ENCODE results near the gene WDR77.

Gene WDR77

GRCh38 chr1:111412839-111413238 is 36.2 kb downstream of the WDR77 start:
- TF ChIP-seq CTCF (IDR thresholded peaks at IDR 0.05): no peak

GRCh38 chr1:111407301-111407700 is 41.8 kb downstream of the WDR77 start:
- no peak for TF ChIP-seq CTCF (IDR thresholded peaks at IDR 0.05)

- no peak for TF ChIP-seq CTCF (IDR thresholded peaks at IDR 0.05)
Observed at GRCh38 chr1:111406321-111406768, 42.7 kb downstream of the WDR77 start.

GRCh38 chr1:111404588-111404987 is 44.5 kb downstream of the WDR77 start:
- TF ChIP-seq CTCF (IDR thresholded peaks at IDR 0.05): no peak

- TF ChIP-seq CTCF (IDR thresholded peaks at IDR 0.05): no peak
Observed at GRCh38 chr1:111402083-111402482, 47.0 kb downstream of the WDR77 start.

GRCh38 chr1:111399792-111400610 is 49.1 kb downstream of the WDR77 start:
- peak; percentile 65 for TF ChIP-seq CTCF (IDR thresholded peaks at IDR 0.05)

- TF ChIP-seq CTCF (IDR thresholded peaks at IDR 0.05): no peak
Observed at GRCh38 chr1:111392460-111392945, 56.6 kb downstream of the WDR77 start.

All from LNCAP (cell line).